IMR-90 (cell line): ENCODE data around the gene VAV3. TPM values are rescaled to one million over a fixed set of nuclear protein-coding genes. Genes with fewer than 3 reads are reported as not detected.

ENCODE experiments used
- ATAC-seq: fragments of 200-7000 bp; cut with Tn5 transposase; 2 replicates; pipeline ENCODE4 v1.9.1; 2020; ENCODE audit warnings: low read depth, mild to moderate bottlenecking, moderate library complexity
- BruUV-seq: library from RNA; stranded (reverse); fragments of 400-500 nt; replicated peaks from 2 replicates; lab custom pipeline; 2021; lab: Mats Ljungman, UMichigan
- CTCF ChIA-PET: fragments of 300-600 bp; formaldehyde crosslinking; extraction: SDS; loops from one replicate; lab custom pipeline; 2021; ENCODE audit warnings: antibody characterized with exemption; lab: Yijun Ruan, JAX
- POLR2A ChIA-PET: fragments of 300-600 bp; sonication (Branson Sonifier 250); formaldehyde crosslinking; loops from one replicate; lab custom pipeline; 2022; ENCODE audit warnings: antibody characterized with exemption; ENCODE audit not compliant: unreplicated experiment; lab: Charles Lee
- DNase-seq: peaks from one replicate; pipeline ENCODE4 v3.0.0; 2013
- H2AFZ ChIP-seq: replicated peaks from 2 replicates; pipeline ENCODE3; 2013; ENCODE audit warnings: low read length, mild to moderate bottlenecking; ENCODE audit not compliant: poor library complexity
- H2AK5ac ChIP-seq: 2 replicates; pipeline ENCODE4 v1.6.1; 2013; ENCODE audit warnings: low read depth, low read length, inconsistent platforms
- H2AK9ac ChIP-seq: replicated peaks from 2 replicates; pipeline ENCODE3; 2013; ENCODE audit warnings: mild to moderate bottlenecking, low read depth, low read length, moderate library complexity; ENCODE audit not compliant: poor library complexity
- H2BK120ac ChIP-seq: 2 replicates; pipeline ENCODE4 v1.6.1; 2013; ENCODE audit warnings: low read depth, low read length, inconsistent platforms
- H2BK15ac ChIP-seq: 3 replicates; pipeline ENCODE4 v1.6.1; 2013; ENCODE audit warnings: low read depth, low read length, inconsistent platforms
- H2BK20ac ChIP-seq: 2 replicates; pipeline ENCODE4 v1.6.1; 2013; ENCODE audit warnings: low read depth, mild to moderate bottlenecking, inconsistent platforms, low read length, moderate library complexity
- H2BK5ac ChIP-seq: 2 replicates; pipeline ENCODE4 v1.6.1; 2013; ENCODE audit warnings: mild to moderate bottlenecking, low read depth, low read length, inconsistent platforms; ENCODE audit not compliant: poor library complexity, severe bottlenecking
- H3K14ac ChIP-seq: replicated peaks from 2 replicates; pipeline ENCODE4 v1.6.1; 2013; ENCODE audit warnings: low read depth, low read length, inconsistent platforms
- H3K18ac ChIP-seq: 2 replicates; pipeline ENCODE4 v1.6.1; 2013; ENCODE audit warnings: low read depth, low read length, control low read depth
- H3K23ac ChIP-seq: 2 replicates; pipeline ENCODE4 v1.6.1; 2013; ENCODE audit warnings: low read depth, low read length, inconsistent platforms
- H3K27ac ChIP-seq: 2 replicates; pipeline ENCODE4 v1.5.1; 2013; ENCODE audit warnings: mild to moderate bottlenecking, control low read depth, low read length; ENCODE audit not compliant: insufficient read depth
- H3K27me3 ChIP-seq: 2 replicates; pipeline ENCODE4 v1.6.1; 2013; ENCODE audit warnings: low read length; ENCODE audit not compliant: control insufficient read depth, insufficient read depth
- H3K36me3 ChIP-seq: 2 replicates; pipeline ENCODE4 v1.6.1; 2013; ENCODE audit warnings: low read length, mixed read lengths; ENCODE audit not compliant: control insufficient read depth, insufficient read depth
- H3K4ac ChIP-seq: 2 replicates; pipeline ENCODE4 v1.6.1; 2013; ENCODE audit warnings: low read depth, low read length, inconsistent platforms
- H3K4me1 ChIP-seq: 2 replicates; pipeline ENCODE4 v1.6.1; 2013; ENCODE audit warnings: low read length, mixed read lengths; ENCODE audit not compliant: control insufficient read depth, insufficient read depth
- H3K4me2 ChIP-seq: 2 replicates; pipeline ENCODE4 v1.6.1; 2013; ENCODE audit warnings: low read depth, mild to moderate bottlenecking, control low read depth, low read length, moderate library complexity
- H3K4me3 ChIP-seq: 2 replicates; pipeline ENCODE4 v1.5.1; 2013; ENCODE audit warnings: low read depth, mild to moderate bottlenecking, control low read depth, low read length, moderate library complexity; ENCODE audit not compliant: insufficient read depth
- H3K56ac ChIP-seq: 2 replicates; pipeline ENCODE4 v1.6.1; 2013; ENCODE audit warnings: low read length, inconsistent platforms; ENCODE audit not compliant: insufficient read depth; ENCODE audit errors: extremely low read depth
- H3K79me1 ChIP-seq, 2 experiments: 2 replicates each; pipeline ENCODE4 v1.6.1; 2013; ENCODE audit warnings: low read length in 2 of 2, inconsistent platforms in 1 of 2, low read depth in 1 of 2
- H3K9ac ChIP-seq: 2 replicates; pipeline ENCODE4 v1.6.1; 2013; ENCODE audit warnings: low read depth, low read length, control low read depth
- H3K9me1 ChIP-seq: 2 replicates; pipeline ENCODE4 v1.6.1; 2013; ENCODE audit warnings: low read length, inconsistent platforms; ENCODE audit not compliant: insufficient read depth
- H3K9me3 ChIP-seq: 2 replicates; pipeline ENCODE4 v1.6.1; 2013; ENCODE audit warnings: low read length; ENCODE audit not compliant: control insufficient read depth, insufficient read depth
- H4K20me1 ChIP-seq: 2 replicates; pipeline ENCODE4 v1.6.1; 2013; ENCODE audit warnings: low read length, inconsistent platforms; ENCODE audit not compliant: insufficient read depth
- H4K5ac ChIP-seq: 2 replicates; pipeline ENCODE4 v1.6.1; 2013; ENCODE audit warnings: mild to moderate bottlenecking, low read depth, low read length, control low read depth
- H4K8ac ChIP-seq, 2 experiments: 2 replicates each; pipeline ENCODE4 v1.6.1; 2013; ENCODE audit warnings: low read depth in 2 of 2, low read length in 2 of 2, control low read depth in 1 of 2, inconsistent platforms in 1 of 2
- H4K91ac ChIP-seq: 2 replicates; pipeline ENCODE4 v1.6.1; 2013; ENCODE audit warnings: low read depth, low read length, inconsistent platforms; ENCODE audit not compliant: insufficient read depth
- FOS ChIP-seq: fragments of 150-350 bp; IDR thresholded peaks from 2 replicates; pipeline ENCODE4 v1.6.1; 2016; ENCODE audit warnings: low read depth, low read length
- RCOR1 ChIP-seq: IDR thresholded peaks from 2 replicates; pipeline ENCODE4 v1.6.1; 2012; ENCODE audit warnings: mild to moderate bottlenecking, low read length, improper control_type of control experiment; ENCODE audit not compliant: insufficient replicate concordance
- WGBS, 2 experiments: methylation state at CpG; one replicate each; pipeline versions ENCODE4 v1.1.5 to v1.1.7; 2013; ENCODE audit warnings: missing lambda C conversion rate in 2 of 2; ENCODE audit not compliant: insufficient read length in 1 of 2; ENCODE audit errors: extremely low coverage in 2 of 2; 5-methylcytosine and 5-hydroxymethylcytosine counted together
- dilution Hi-C: fragments of 300-500 bp; cut with HindIII; formaldehyde crosslinking; loops from one replicate; pipeline ENCODE4 v1.14.3; 2018; ENCODE audit warnings: low sequenced_read_pairs; ENCODE audit not compliant: unreplicated experiment
- in situ Hi-C: fragments of 300-500 bp; cut with MboI; formaldehyde crosslinking; loops from 3 replicates; pipeline ENCODE4 v1.14.3; 2019; ENCODE audit warnings: low sequenced_read_pairs, inconsistent platforms, mixed read lengths
- intact Hi-C: fragments of 100-400 bp; cut with micrococcal nuclease; formaldehyde crosslinking; loops from 2 replicates; pipeline ENCODE4 v1.10.0; 2022
- polyA plus RNA-seq, 3 experiments: library from polyadenylated mRNA; depleted of rRNA; stranded (reverse); fragments of >200 nt; gene quantifications; 2 replicates each; pipeline ENCODE4 v1.2.3, GENCODE V29; 2012; ENCODE audit warnings: low replicate concordance in 1 of 3
- total RNA-seq: library from RNA; depleted of rRNA; stranded (reverse); fragments of >200 nt; gene quantifications from 2 replicates; pipeline ENCODE4 v1.2.3, GENCODE V29; 2012

Gene VAV3
- total and polyA plus RNA-seq, 2 of the 4 experiments (the other 2 are of a cell fraction): 0.12 to 0.18 TPM

- WGBS, 2 experiments: no CpG with 5 or more reads among the region's 2 CpGs
- Histone ChIP-seq H3K36me3 (no peaks in the 10 kb centered on the region), H4K5ac (no peak overlapping the region), H4K20me1 (no peaks in the 10 kb centered on the region), H3K18ac (no peak overlapping the region), H2AK5ac (no peak overlapping the region), H4K8ac (no peak overlapping the region), H3K27ac (no peak overlapping the region), H2BK5ac (no peak overlapping the region), H2AFZ (no peak overlapping the region), H4K91ac (no peak overlapping the region), H3K9ac (no peak overlapping the region), H2AK9ac (no peak overlapping the region), H3K4me1 (no peaks in the 10 kb centered on the region), H3K9me3 (no peaks in the 10 kb centered on the region), H3K4ac (no peak overlapping the region), H3K4me2 (no peak overlapping the region), H2BK15ac (no peak overlapping the region), H2BK120ac (no peak overlapping the region), H3K14ac (no peak overlapping the region), H2BK20ac (no peak overlapping the region), H3K79me1 (no peaks in the 10 kb centered on the region), H3K4me3 (no peak overlapping the region), H3K27me3 (no peaks in the 10 kb centered on the region), H3K56ac (no peak overlapping the region), H3K23ac (no peak overlapping the region), H3K9me1 (no peaks in the 10 kb centered on the region)
- DNase-seq: no peak
- CTCF ChIA-PET: interaction anchor here (0.6 kb wide), 1 partner anchor 36 kb away, joined by 3 read pairs; no protein-coding TSS in a partner anchor
- ATAC-seq: no peak
- POLR2A ChIA-PET: no interaction called here
- BruUV-seq: no TSS peak
- intact Hi-C loops: no loop called here
- dilution Hi-C loops: no loop called here
- TF ChIP-seq RCOR1: no peak
- no peak for TF ChIP-seq FOS
- in situ Hi-C loops: no loop called here
Measured at GRCh38 chr1:107871259-107871658, 93.7 kb downstream of the VAV3 start.
